Neural cell (in vitro differentiated cells): ENCODE data around the gene DCC.

Experiments
- CTCF ChIP-seq: fragments of 450-650 bp; IDR thresholded peaks from 2 replicates; pipeline ENCODE4 v1.5.1; 2014; ENCODE audit warnings: antibody characterized with exemption, mild to moderate bottlenecking, moderate library complexity; ENCODE audit not compliant: poor library complexity, severe bottlenecking
- EP300 ChIP-seq: fragments of 450-650 bp; conservative IDR thresholded peaks from 2 replicates; pipeline ENCODE4 v1.6.1; 2014; ENCODE audit warnings: antibody characterized with exemption, mild to moderate bottlenecking, moderate library complexity; ENCODE audit not compliant: poor library complexity, severe bottlenecking
- EZH2 ChIP-seq: fragments of 200-600, 300-800 bp; shearing (Covaris generic), sonication (generic); IDR thresholded peaks from 2 replicates; pipeline ENCODE4 v1.6.1; 2014; ENCODE audit warnings: antibody characterized with exemption, low read length, borderline replicate concordance, mild to moderate bottlenecking; ENCODE audit not compliant: insufficient read depth, poor library complexity, severe bottlenecking
- POLR2AphosphoS5 ChIP-seq: IDR thresholded peaks from 2 replicates; pipeline ENCODE4 v1.6.1; 2012
- RAD21 ChIP-seq: fragments of 450-650 bp; conservative IDR thresholded peaks from 2 replicates; pipeline ENCODE4 v1.6.1; 2014; ENCODE audit warnings: antibody characterized with exemption, mild to moderate bottlenecking, moderate library complexity
- SMC3 ChIP-seq: fragments of 450-650 bp; conservative IDR thresholded peaks from 2 replicates; pipeline ENCODE4 v1.6.1; 2014; ENCODE audit warnings: antibody characterized with exemption, mild to moderate bottlenecking, moderate library complexity; ENCODE audit not compliant: poor library complexity
- TAF1 ChIP-seq: IDR thresholded peaks from 2 replicates; pipeline ENCODE4 v1.6.1; 2012; ENCODE audit warnings: low read depth
- TF ChIP-seq, protein P1 (sequence below): IDR thresholded peaks from 2 replicates; pipeline ENCODE4 v1.6.1; 2012; ENCODE audit warnings: borderline replicate concordance

DNA sequence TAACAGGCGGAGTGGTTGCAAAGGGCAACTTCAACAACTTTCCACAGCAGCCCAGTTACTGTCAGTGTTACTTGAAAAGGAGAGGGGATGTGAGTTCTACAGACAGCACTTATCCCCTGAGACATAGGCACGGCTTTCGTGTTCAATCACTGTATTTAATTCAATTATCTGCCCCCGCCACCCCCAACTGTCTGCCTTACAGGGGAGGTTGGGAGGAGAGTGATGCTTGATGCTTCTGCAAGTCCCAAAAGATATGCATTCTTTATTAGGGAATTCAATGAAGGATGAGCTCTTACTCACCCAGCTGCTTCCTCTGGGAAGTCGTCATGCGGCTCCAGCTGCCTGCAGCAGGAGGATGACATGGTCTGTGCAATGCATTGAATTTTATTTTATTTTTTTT lies 639.9 kb downstream of the DCC start:
- TF ChIP-seq RAD21 (no peak), CTCF (no peak), SMC3 (no peak), EP300 (no peak), POLR2AphosphoS5 (no peak), EZH2 (no peak), TAF1 (no peak)
- TF ChIP-seq, protein P1, sequence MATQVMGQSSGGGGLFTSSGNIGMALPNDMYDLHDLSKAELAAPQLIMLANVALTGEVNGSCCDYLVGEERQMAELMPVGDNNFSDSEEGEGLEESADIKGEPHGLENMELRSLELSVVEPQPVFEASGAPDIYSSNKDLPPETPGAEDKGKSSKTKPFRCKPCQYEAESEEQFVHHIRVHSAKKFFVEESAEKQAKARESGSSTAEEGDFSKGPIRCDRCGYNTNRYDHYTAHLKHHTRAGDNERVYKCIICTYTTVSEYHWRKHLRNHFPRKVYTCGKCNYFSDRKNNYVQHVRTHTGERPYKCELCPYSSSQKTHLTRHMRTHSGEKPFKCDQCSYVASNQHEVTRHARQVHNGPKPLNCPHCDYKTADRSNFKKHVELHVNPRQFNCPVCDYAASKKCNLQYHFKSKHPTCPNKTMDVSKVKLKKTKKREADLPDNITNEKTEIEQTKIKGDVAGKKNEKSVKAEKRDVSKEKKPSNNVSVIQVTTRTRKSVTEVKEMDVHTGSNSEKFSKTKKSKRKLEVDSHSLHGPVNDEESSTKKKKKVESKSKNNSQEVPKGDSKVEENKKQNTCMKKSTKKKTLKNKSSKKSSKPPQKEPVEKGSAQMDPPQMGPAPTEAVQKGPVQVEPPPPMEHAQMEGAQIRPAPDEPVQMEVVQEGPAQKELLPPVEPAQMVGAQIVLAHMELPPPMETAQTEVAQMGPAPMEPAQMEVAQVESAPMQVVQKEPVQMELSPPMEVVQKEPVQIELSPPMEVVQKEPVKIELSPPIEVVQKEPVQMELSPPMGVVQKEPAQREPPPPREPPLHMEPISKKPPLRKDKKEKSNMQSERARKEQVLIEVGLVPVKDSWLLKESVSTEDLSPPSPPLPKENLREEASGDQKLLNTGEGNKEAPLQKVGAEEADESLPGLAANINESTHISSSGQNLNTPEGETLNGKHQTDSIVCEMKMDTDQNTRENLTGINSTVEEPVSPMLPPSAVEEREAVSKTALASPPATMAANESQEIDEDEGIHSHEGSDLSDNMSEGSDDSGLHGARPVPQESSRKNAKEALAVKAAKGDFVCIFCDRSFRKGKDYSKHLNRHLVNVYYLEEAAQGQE = no peak
